OCI-M2 (cell line): ENCODE data around the gene SLC38A2.

ENCODE experiments used
- DNase-seq: peaks from one replicate; lab custom pipeline; 2025; ENCODE audit not compliant: unreplicated experiment; lab: John Stamatoyannopoulos, UW

The SLC38A2 gene

GRCh38 chr12:46376579-46376978 lies 4.0 kb upstream of the SLC38A2 start:
- no peak for DNase-seq

GRCh38 chr12:46374711-46375110 lies 2.1 kb upstream of the SLC38A2 start:
- no peak for DNase-seq

GRCh38 chr12:46374310-46374709 lies 1.7 kb upstream of the SLC38A2 start:
- no peak for DNase-seq

- no peak for DNase-seq
Observed at GRCh38 chr12:46373301-46374296, 1.0 kb upstream of the SLC38A2 start.

- no peak for DNase-seq
Observed at GRCh38 chr12:46371718-46372543, 642 bp downstream of the SLC38A2 start.

GRCh38 chr12:46370792-46371717 lies 1.5 kb downstream of the SLC38A2 start:
- no peak for DNase-seq

GRCh38 chr12:46370380-46370734 lies 2.2 kb downstream of the SLC38A2 start:
- no peak for DNase-seq

- no peak for DNase-seq
Observed at GRCh38 chr12:46369474-46370379, 2.8 kb downstream of the SLC38A2 start.

- DNase-seq = no peak
Observed at GRCh38 chr12:46369095-46369473, 3.5 kb downstream of the SLC38A2 start.

GRCh38 chr12:46368684-46369083 lies 3.9 kb downstream of the SLC38A2 start:
- DNase-seq = no peak

GRCh38 chr12:46368138-46368537 lies 4.4 kb downstream of the SLC38A2 start:
- no peak for DNase-seq

GRCh38 chr12:46367351-46368029 lies 5.1 kb downstream of the SLC38A2 start:
- no peak for DNase-seq

GRCh38 chr12:46366771-46367170 lies 5.8 kb downstream of the SLC38A2 start:
- no peak for DNase-seq

GRCh38 chr12:46365951-46366379 lies 6.6 kb downstream of the SLC38A2 start:
- DNase-seq = no peak

GRCh38 chr12:46364777-46365580 lies 7.6 kb downstream of the SLC38A2 start:
- no peak for DNase-seq

GRCh38 chr12:46364300-46364696 lies 8.3 kb downstream of the SLC38A2 start:
- no peak for DNase-seq

- DNase-seq = no peak
Observed at GRCh38 chr12:46363582-46364299, 8.8 kb downstream of the SLC38A2 start.
